Activated T-helper 17 cell treated with anti-CD3 and anti-CD28 coated beads, Interleukin-2, amount 50 U/mL, for 72 hours (primary cell): ENCODE results near the gene ATP1A1. TPM values are rescaled to one million over a fixed set of nuclear protein-coding genes. Genes with fewer than 3 reads are reported as not detected.

Experiments used
- ATAC-seq: fragments of 150-1000 bp; cut with Tn5 transposase; replicated peaks from 2 replicates; pipeline ENCODE4 v1.10.0; 2021; ENCODE audit warnings: mild to moderate bottlenecking, moderate library complexity
- H3K27ac Mint-ChIP-seq: one replicate; pipeline ENCODE4 v1.8.0; 2022; ENCODE audit warnings: mixed read lengths
- H3K27me3 Mint-ChIP-seq: one replicate; pipeline ENCODE4 v1.8.0; 2022; ENCODE audit warnings: mixed read lengths
- H3K36me3 Mint-ChIP-seq: one replicate; pipeline ENCODE4 v1.8.0; 2022; ENCODE audit warnings: low read depth, mild to moderate bottlenecking, mixed read lengths
- H3K4me1 Mint-ChIP-seq: one replicate; pipeline ENCODE4 v1.8.0; 2022; ENCODE audit warnings: mixed read lengths
- H3K4me3 Mint-ChIP-seq: one replicate; pipeline ENCODE4 v1.8.0; 2022; ENCODE audit warnings: mild to moderate bottlenecking, mixed read lengths
- H3K9me3 Mint-ChIP-seq: one replicate; pipeline ENCODE4 v1.8.0; 2022; ENCODE audit warnings: mixed read lengths
- total RNA-seq, 2 donors: library from RNA; stranded (reverse); gene quantifications; one replicate each; pipeline ENCODE4 v1.2.3, GENCODE V29; 2022

The ATP1A1 gene
- total RNA-seq, 2 donors from 2014 or later: 206 to 244 TPM

DNA sequence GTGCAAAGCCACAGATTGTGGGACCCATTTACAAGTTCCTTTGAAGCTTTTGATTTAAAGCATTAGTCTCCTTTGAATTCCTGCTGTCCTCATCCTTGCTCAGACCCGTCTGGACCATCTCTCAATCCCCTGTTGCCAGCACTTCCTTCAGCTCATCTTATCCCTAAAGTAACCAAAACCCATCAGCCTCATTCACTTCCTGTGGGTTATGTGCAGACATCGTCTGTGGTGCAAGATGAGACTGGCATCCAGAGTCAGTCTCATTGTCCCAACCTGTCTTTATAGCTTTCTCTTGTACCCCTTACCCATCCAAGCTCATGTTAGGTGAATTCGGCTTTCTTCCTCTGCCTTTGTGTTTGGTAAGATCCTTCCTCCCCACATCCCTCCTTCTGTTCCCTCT is 29.3 kb downstream of the ATP1A1 start:
- Mint-ChIP-seq H3K36me3 (peaks cover 100% of the 10 kb centered on the region), H3K27ac (peak overlapping the region; percentile 8), H3K4me1 (no peaks in the 10 kb centered on the region), H3K4me3 (no peak overlapping the region), H3K9me3 (no peaks in the 10 kb centered on the region), H3K27me3 (no peaks in the 10 kb centered on the region)
- ATAC-seq: no peak

- no peak overlapping the region for H3K4me3 Mint-ChIP-seq
- H3K4me1 Mint-ChIP-seq: no peaks in the 10 kb centered on the region
- peak overlapping the region; percentile 49 for H3K27ac Mint-ChIP-seq
- no peak for ATAC-seq
- peaks cover 97% of the 10 kb centered on the region for H3K36me3 Mint-ChIP-seq
- H3K27me3 Mint-ChIP-seq: no peaks in the 10 kb centered on the region
- H3K9me3 Mint-ChIP-seq: no peaks in the 10 kb centered on the region
Measured at GRCh38 chr1:116403496-116404136, 30.6 kb downstream of the ATP1A1 start.

- ATAC-seq: no peak
- Mint-ChIP-seq H3K4me1 (no peaks in the 10 kb centered on the region), H3K4me3 (no peak overlapping the region), H3K27me3 (no peaks in the 10 kb centered on the region), H3K27ac (peak overlapping the region; percentile 56), H3K9me3 (no peaks in the 10 kb centered on the region), H3K36me3 (peaks cover 86% of the 10 kb centered on the region)
Measured at GRCh38 chr1:116404699-116405098, 31.7 kb downstream of the ATP1A1 start.

- H3K4me3 Mint-ChIP-seq: no peak overlapping the region
- H3K27ac Mint-ChIP-seq: peak overlapping the region; percentile 56
- ATAC-seq: no peak
- H3K36me3 Mint-ChIP-seq: peaks cover 78% of the 10 kb centered on the region
- H3K4me1 Mint-ChIP-seq: no peaks in the 10 kb centered on the region
- no peaks in the 10 kb centered on the region for H3K27me3 Mint-ChIP-seq
- H3K9me3 Mint-ChIP-seq: no peaks in the 10 kb centered on the region
Measured at GRCh38 chr1:116405241-116406135, 32.4 kb downstream of the ATP1A1 start.

DNA sequence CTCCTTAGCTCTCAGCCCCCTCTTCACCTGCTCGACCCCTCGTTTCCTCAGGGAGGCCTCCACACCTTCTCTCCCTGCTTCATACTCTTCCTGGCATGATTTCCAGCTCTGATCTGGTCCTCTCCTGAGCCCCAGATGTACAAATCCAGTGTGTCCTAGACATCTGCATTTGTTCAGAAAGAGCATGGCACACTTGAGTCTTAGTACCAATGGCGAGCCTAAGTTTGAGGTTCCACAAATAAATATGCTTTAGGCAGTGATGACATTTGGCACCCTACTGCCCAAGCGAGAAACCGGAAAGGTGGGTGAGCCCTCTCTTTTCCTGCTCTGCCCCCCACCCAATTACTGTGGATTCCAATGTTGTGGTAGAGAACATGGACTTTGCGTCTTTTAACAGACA is 34.0 kb downstream of the ATP1A1 start:
- peak overlapping the region; percentile 47 for H3K27ac Mint-ChIP-seq

DNA sequence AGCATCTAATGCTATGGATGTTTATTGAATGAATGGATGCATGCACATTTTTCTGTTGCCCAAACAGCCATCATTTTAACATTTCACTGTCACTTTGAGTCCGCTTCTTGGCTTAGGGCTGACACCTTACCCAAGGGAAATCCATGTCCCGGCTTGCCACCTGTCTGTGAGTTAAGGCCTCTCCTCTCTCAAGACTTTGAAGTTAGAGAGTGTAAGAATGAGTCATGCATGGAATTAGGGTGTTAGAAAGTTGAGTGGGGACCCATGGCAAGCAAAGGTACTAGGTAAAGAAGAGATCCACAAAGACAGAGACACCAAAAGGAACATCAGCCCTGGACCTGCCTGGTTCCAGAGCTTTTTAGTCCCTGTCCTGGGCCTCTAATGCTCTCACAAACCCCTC is 35.1 kb downstream of the ATP1A1 start:
- Mint-ChIP-seq H3K27ac (no peak overlapping the region), H3K36me3 (peaks cover 51% of the 10 kb centered on the region), H3K27me3 (no peaks in the 10 kb centered on the region), H3K9me3 (no peaks in the 10 kb centered on the region), H3K4me3 (no peak overlapping the region), H3K4me1 (no peaks in the 10 kb centered on the region)
- no peak for ATAC-seq

More for the DNA sequence above, 34.0 kb downstream of the ATP1A1 start:
- ATAC-seq: no peak
- Mint-ChIP-seq H3K27me3 (no peaks in the 10 kb centered on the region), H3K4me3 (no peak overlapping the region), H3K36me3 (peaks cover 62% of the 10 kb centered on the region), H3K9me3 (no peaks in the 10 kb centered on the region), H3K4me1 (no peaks in the 10 kb centered on the region)

- H3K27me3 Mint-ChIP-seq: no peaks in the 10 kb centered on the region
- no peak for ATAC-seq
- H3K36me3 Mint-ChIP-seq: peaks cover 42% of the 10 kb centered on the region
- H3K9me3 Mint-ChIP-seq: no peaks in the 10 kb centered on the region
- peaks cover 4% of the 10 kb centered on the region for H3K4me1 Mint-ChIP-seq
- H3K27ac Mint-ChIP-seq: peak overlapping the region; percentile 74
- no peak overlapping the region for H3K4me3 Mint-ChIP-seq
Measured at GRCh38 chr1:116408803-116409720, 36.0 kb downstream of the ATP1A1 start.

- Mint-ChIP-seq H3K4me3 (no peak overlapping the region), H3K9me3 (no peaks in the 10 kb centered on the region), H3K4me1 (peaks cover 4% of the 10 kb centered on the region), H3K36me3 (peaks cover 35% of the 10 kb centered on the region), H3K27ac (peak overlapping the region; percentile 74), H3K27me3 (no peaks in the 10 kb centered on the region)
- ATAC-seq: no peak
Measured at GRCh38 chr1:116409751-116410191, 36.7 kb downstream of the ATP1A1 start.

- H3K4me3 Mint-ChIP-seq: no peak overlapping the region
- H3K4me1 Mint-ChIP-seq: peaks cover 4% of the 10 kb centered on the region
- ATAC-seq: no peak
- H3K27me3 Mint-ChIP-seq: no peaks in the 10 kb centered on the region
- H3K36me3 Mint-ChIP-seq: peaks cover 13% of the 10 kb centered on the region
- H3K27ac Mint-ChIP-seq: no peak overlapping the region
- H3K9me3 Mint-ChIP-seq: no peaks in the 10 kb centered on the region
Measured at GRCh38 chr1:116411784-116412479, 38.9 kb downstream of the ATP1A1 start.

DNA sequence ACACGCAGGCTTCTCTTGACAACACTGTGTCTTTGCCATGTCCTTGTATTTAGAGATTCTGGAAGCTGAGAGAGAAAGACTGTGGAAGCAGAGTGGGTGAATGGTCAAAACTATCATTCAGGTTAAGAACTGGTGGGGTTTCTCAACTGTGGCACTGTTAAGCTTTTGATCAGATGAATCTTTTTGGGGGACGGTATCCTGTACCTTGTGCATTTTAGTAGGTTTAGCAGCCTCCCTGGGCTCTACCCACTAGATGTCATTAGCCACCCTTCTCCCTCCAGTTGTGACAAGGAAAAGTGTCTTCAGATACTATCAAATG is 39.4 kb downstream of the ATP1A1 start:
- H3K27me3 Mint-ChIP-seq: no peaks in the 10 kb centered on the region
- no peak overlapping the region for H3K4me3 Mint-ChIP-seq
- peaks cover 4% of the 10 kb centered on the region for H3K4me1 Mint-ChIP-seq
- H3K9me3 Mint-ChIP-seq: no peaks in the 10 kb centered on the region
- ATAC-seq: no peak
- peaks cover 8% of the 10 kb centered on the region for H3K36me3 Mint-ChIP-seq
- no peak overlapping the region for H3K27ac Mint-ChIP-seq

DNA sequence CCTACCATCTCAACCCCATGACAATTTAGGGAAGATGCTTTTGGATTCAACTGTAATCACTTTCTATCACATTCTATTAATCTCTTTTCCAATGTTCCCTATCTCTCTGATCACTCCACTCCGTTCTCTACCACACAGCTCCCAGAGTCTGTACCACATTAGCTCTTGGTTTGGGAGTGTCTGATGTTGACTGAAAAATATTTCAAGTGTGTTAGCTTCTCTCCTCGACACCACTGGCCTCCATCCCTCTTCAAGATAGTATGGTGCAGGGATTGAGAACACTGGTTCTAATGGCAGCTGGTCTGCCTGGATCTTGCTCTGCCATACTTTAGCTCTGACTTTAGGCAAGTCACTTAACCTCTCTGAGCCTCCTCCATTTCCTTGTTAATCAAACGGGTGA is 39.9 kb downstream of the ATP1A1 start:
- no peaks in the 10 kb centered on the region for H3K9me3 Mint-ChIP-seq
- H3K4me3 Mint-ChIP-seq: no peak overlapping the region
- peaks cover 4% of the 10 kb centered on the region for H3K36me3 Mint-ChIP-seq
- peaks cover 5% of the 10 kb centered on the region for H3K4me1 Mint-ChIP-seq
- no peak for ATAC-seq
- H3K27ac Mint-ChIP-seq: no peak overlapping the region
- no peaks in the 10 kb centered on the region for H3K27me3 Mint-ChIP-seq

- Mint-ChIP-seq H3K27ac (no peak overlapping the region), H3K9me3 (no peaks in the 10 kb centered on the region), H3K4me1 (peaks cover 8% of the 10 kb centered on the region), H3K27me3 (no peaks in the 10 kb centered on the region), H3K36me3 (no peaks in the 10 kb centered on the region), H3K4me3 (no peak overlapping the region)
- ATAC-seq: no peak
Measured at GRCh38 chr1:116413414-116413813, 40.4 kb downstream of the ATP1A1 start.

- peaks cover 3% of the 10 kb centered on the region for H3K36me3 Mint-ChIP-seq
- no peaks in the 10 kb centered on the region for H3K27me3 Mint-ChIP-seq
- ATAC-seq: no peak
- no peak overlapping the region for H3K4me3 Mint-ChIP-seq
- H3K27ac Mint-ChIP-seq: peak overlapping the region; percentile 10
- peaks cover 8% of the 10 kb centered on the region for H3K4me1 Mint-ChIP-seq
- no peaks in the 10 kb centered on the region for H3K9me3 Mint-ChIP-seq
Measured at GRCh38 chr1:116414364-116414763, 41.3 kb downstream of the ATP1A1 start.

GRCh38 chr1:116415200-116415698 is 42.2 kb downstream of the ATP1A1 start:
- Mint-ChIP-seq H3K36me3 (peaks cover 5% of the 10 kb centered on the region), H3K4me1 (peaks cover 8% of the 10 kb centered on the region), H3K9me3 (no peaks in the 10 kb centered on the region), H3K4me3 (no peak overlapping the region), H3K27ac (no peak overlapping the region), H3K27me3 (no peaks in the 10 kb centered on the region)
- no peak for ATAC-seq
